Activated T-helper 2 cell treated with anti-CD3 and anti-CD28 coated beads, Interferon-gamma antibody, Interleukin-2, Interleukin-4, amounts not matched to agents 10 μg/mL and 5 μg/mL and 100 μg/mL, durations not matched to agents 14 hours and 24 hours and 36 hours (primary cell): ENCODE results near the gene TTYH1. TPM values are rescaled to one million over a fixed set of nuclear protein-coding genes. Genes with fewer than 3 reads are reported as not detected.
A peak's percentile ranks its signal among the peaks of the same experiment; 100 is the strongest.
"Not testable (repeated sequence)": the region's sequence is repeated elsewhere in the genome, so short reads cannot be mapped to it uniquely, and the experiment has no call there.

Experiments
- DNase-seq: peaks from one replicate; pipeline ENCODE4 v3.0.0; 2021; ENCODE audit warnings: low spot score
- H3K27ac Mint-ChIP-seq: one replicate; pipeline ENCODE4 v1.8.0; 2021; ENCODE audit warnings: mixed read lengths
- H3K27me3 Mint-ChIP-seq: one replicate; pipeline ENCODE4 v1.8.0; 2021; ENCODE audit warnings: low read depth, mixed read lengths
- H3K36me3 Mint-ChIP-seq: one replicate; pipeline ENCODE4 v1.8.0; 2021; ENCODE audit warnings: low read depth, mixed read lengths
- H3K4me1 Mint-ChIP-seq: one replicate; pipeline ENCODE4 v1.8.0; 2021; ENCODE audit warnings: low read depth, mixed read lengths
- H3K4me3 Mint-ChIP-seq: one replicate; pipeline ENCODE4 v1.8.0; 2021; ENCODE audit warnings: low read depth, mild to moderate bottlenecking, moderate library complexity, mixed read lengths
- H3K9me3 Mint-ChIP-seq: one replicate; pipeline ENCODE4 v1.8.0; 2021; ENCODE audit warnings: mixed read lengths
- intact Hi-C: fragments of 100-400 bp; cut with micrococcal nuclease; formaldehyde crosslinking; loops from one replicate; pipeline ENCODE4 v1.15.1; 2023
- total RNA-seq: library from RNA; stranded (reverse); gene quantifications from 2 replicates; pipeline ENCODE4 v1.2.3, GENCODE V29; 2022

TTYH1 gene
- total RNA-seq, result 0.50 TPM in 1 of 2 replicates, not detected in the other

GRCh38 chr19:54415208-54415900, at the start of gene TTYH1:
Gene TTYH1 (plus strand): TSS chr19:54415464. CDS start chr19:54415553, 89 bp downstream.
- Mint-ChIP-seq H3K4me3 (no peak within 1 kb of the TSS), H3K9me3 (peaks cover 5% of the 10 kb centered on the region), H3K4me1 (peaks cover 14% of the 10 kb centered on the region), H3K36me3 (no peaks in the 10 kb centered on the region), H3K27me3 (peaks cover 32% of the 10 kb centered on the region), H3K27ac (no peak within 1 kb of the TSS)
- no peak for DNase-seq
- intact Hi-C loops, result no loop called here

- H3K27ac Mint-ChIP-seq, DNase-seq, H3K4me3 Mint-ChIP-seq, H3K9me3 Mint-ChIP-seq: not testable (repeated sequence)
- Mint-ChIP-seq H3K4me1 (peaks cover 58% of the 10 kb centered on the region), H3K36me3 (peaks cover 26% of the 10 kb centered on the region), H3K27me3 (peaks cover 20% of the 10 kb centered on the region)
- intact Hi-C loops, result loop anchor here (2.0 kb wide), 1 partner anchor 23 kb away; no protein-coding TSS in a partner anchor
Observed at GRCh38 chr19:54365798-54366197, 49.5 kb upstream of the TTYH1 start.

DNA sequence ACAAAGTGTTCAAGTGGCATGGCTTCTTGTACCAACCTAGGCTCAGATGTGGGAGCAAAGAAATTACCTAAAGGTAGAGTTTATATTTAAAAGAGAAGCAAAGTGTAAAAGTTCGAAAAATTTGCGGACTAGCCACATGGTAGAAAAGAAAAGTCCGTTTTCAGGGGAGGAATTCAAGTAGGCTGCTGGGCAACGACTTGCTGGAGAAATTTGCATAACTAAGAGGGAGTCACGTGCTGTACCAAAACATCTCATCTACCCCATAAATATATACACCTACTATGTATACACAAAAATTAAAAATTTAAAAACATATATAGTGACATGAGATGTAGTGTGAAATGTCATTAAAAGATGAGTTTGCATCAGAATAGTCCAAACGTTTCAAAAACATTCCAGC, 48.5 kb upstream of the TTYH1 start:
- Mint-ChIP-seq H3K27ac (no peak overlapping the region), H3K27me3 (peaks cover 24% of the 10 kb centered on the region), H3K4me3 (no peak overlapping the region), H3K4me1 (peaks cover 56% of the 10 kb centered on the region), H3K36me3 (peaks cover 23% of the 10 kb centered on the region), H3K9me3 (no peaks in the 10 kb centered on the region)
- intact Hi-C loops, result no loop called here
- no peak for DNase-seq

- peaks cover 30% of the 10 kb centered on the region for H3K27me3 Mint-ChIP-seq
- H3K4me1 Mint-ChIP-seq, result peaks cover 51% of the 10 kb centered on the region
- peak overlapping the region; percentile 69 for H3K4me3 Mint-ChIP-seq
- no peak for DNase-seq
- peaks cover 8% of the 10 kb centered on the region for H3K36me3 Mint-ChIP-seq
- intact Hi-C loops, result no loop called here
- no peaks in the 10 kb centered on the region for H3K9me3 Mint-ChIP-seq
- H3K27ac Mint-ChIP-seq, result no peak overlapping the region
Observed at GRCh38 chr19:54369082-54369687, 46.1 kb upstream of the TTYH1 start.

DNA sequence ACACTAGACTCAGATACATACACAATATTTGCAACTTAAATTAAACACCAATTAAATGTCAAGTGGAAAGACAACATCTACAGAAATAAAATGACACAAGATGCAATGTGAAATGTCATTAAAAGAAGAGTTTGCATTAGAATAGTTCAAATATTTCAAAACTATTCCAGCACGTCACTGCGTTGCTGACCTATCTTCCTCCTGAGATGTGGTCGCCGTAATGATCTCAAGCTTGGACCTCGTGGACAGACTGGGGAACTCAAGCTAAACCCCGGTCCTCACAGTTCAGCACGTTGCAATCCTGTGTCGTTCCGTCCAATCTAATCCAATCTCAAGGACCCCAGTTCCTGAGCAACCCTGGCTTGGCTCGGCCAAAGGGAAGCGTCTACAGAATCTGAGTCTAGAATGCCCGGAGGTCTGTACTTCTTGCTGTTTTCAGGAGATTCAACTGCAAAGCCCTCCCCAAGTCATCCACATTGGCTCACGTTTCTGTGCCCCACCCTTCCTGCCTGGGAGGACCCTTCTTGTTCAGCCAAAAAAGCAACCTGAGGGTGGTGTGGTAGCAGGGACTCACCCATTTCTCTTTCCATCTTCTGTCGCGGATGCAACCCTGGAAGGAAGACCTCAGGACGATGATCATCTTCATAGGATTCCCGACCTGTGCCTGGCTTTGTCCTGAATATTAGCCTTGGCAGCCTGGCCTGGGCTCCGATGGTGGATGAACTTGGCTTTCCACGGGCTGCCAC, 45.4 kb upstream of the TTYH1 start:
- H3K36me3 Mint-ChIP-seq, H3K9me3 Mint-ChIP-seq, DNase-seq, intact Hi-C loops, H3K27ac Mint-ChIP-seq: not testable (repeated sequence)
- peaks cover 52% of the 10 kb centered on the region for H3K4me1 Mint-ChIP-seq
- H3K4me3 Mint-ChIP-seq, result peak overlapping the region; percentile 69
- peaks cover 30% of the 10 kb centered on the region for H3K27me3 Mint-ChIP-seq

DNA sequence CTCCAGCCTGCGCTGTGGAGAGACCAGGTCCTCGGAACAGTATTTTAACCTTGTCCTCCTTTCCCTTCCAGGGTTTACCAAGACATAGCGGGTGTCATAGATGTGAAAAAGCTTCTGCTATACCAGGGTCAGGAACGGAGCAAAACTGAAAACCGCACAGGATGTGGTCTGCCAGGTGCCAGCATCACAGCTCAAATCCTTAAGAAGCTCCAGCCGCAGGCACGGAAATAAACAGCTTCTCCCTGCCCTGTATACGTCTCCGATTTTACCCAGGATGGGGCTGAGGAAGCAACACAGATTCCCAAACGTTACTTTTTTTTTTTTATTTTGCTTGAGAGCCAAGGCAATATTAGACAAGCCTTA, 44.8 kb upstream of the TTYH1 start:
- H3K36me3 Mint-ChIP-seq, H3K27ac Mint-ChIP-seq, intact Hi-C loops, H3K9me3 Mint-ChIP-seq: not testable (repeated sequence)
- Mint-ChIP-seq H3K4me3 (peak overlapping the region; percentile 69), H3K27me3 (peaks cover 30% of the 10 kb centered on the region), H3K4me1 (peaks cover 55% of the 10 kb centered on the region)
- DNase-seq, result peak; percentile 66

DNA sequence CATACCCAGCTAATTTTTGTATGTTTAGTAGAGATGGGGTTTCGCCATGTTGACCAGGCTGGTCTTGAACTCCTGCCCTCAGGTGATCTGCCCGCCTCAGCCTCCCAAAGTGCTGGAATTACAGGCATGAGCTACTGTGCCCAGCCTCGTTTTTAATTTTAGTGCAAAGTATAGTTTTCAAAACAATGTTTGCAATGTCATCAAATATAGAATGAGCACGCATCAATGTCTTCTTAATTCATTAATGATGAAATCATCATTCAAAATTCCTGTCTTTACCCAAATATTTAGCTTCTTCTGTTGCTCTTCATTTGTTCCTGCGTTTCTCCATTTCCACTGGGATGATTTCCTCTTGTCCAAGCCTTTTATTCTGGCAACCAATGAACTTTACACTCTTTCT, 43.8 kb upstream of the TTYH1 start:
- H3K36me3 Mint-ChIP-seq, H3K9me3 Mint-ChIP-seq, H3K27ac Mint-ChIP-seq, DNase-seq, intact Hi-C loops: not testable (repeated sequence)
- peaks cover 57% of the 10 kb centered on the region for H3K4me1 Mint-ChIP-seq
- peak overlapping the region; percentile 49 for H3K4me3 Mint-ChIP-seq
- H3K27me3 Mint-ChIP-seq, result peaks cover 29% of the 10 kb centered on the region

- Mint-ChIP-seq H3K9me3 (no peaks in the 10 kb centered on the region), H3K4me1 (peaks cover 73% of the 10 kb centered on the region), H3K36me3 (peaks cover 5% of the 10 kb centered on the region), H3K4me3 (peak overlapping the region; percentile 79), H3K27me3 (peaks cover 25% of the 10 kb centered on the region), H3K27ac (no peak overlapping the region)
- DNase-seq, result no peak
- intact Hi-C loops, result loop anchor here (2.0 kb wide), 1 partner anchor 15 kb away; no protein-coding TSS in a partner anchor
Observed at GRCh38 chr19:54373781-54374631, 41.3 kb upstream of the TTYH1 start.

- H3K36me3 Mint-ChIP-seq, H3K9me3 Mint-ChIP-seq, intact Hi-C loops: not testable (repeated sequence)
- H3K27ac Mint-ChIP-seq, result peak overlapping the region; percentile 82
- DNase-seq, result peak; percentile 23
- H3K27me3 Mint-ChIP-seq, result peaks cover 26% of the 10 kb centered on the region
- H3K4me1 Mint-ChIP-seq, result peaks cover 69% of the 10 kb centered on the region
- peak overlapping the region; percentile 79 for H3K4me3 Mint-ChIP-seq
Observed at GRCh38 chr19:54375181-54375938, 39.9 kb upstream of the TTYH1 start.

DNA sequence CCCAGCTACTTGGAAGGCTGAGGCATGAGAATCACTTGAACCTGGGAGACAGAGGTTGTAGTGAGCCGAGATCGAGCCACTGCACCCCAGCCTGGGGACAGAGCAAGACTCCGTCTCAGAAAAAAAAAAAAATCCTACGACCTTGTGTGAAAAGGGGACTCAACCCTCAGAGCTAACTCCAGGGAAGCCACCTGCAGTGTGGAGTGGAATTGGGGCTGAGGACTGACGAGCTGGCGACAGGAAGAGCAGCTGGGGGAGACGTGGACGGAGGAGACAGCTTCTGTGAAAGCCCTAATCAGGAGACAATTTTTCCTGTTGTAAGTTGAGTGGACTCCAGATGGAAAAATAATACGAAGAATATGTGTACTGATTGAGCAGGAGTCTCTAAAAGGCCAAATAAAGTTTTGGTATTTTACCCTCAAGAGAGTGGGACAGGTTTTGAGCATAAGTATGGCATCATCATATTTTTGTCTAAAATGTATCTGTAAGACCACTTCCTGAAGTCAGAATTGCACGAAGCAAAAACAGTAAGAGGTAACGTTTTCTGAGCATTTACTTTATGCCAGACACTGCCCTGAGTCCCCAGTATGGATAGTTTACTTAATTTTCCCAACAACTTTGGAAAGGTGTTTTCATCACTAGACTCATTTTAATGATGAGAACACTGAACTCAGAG, 38.5 kb upstream of the TTYH1 start:
- Mint-ChIP-seq H3K27ac (no peak overlapping the region), H3K9me3 (peaks cover 9% of the 10 kb centered on the region), H3K36me3 (peaks cover 3% of the 10 kb centered on the region), H3K27me3 (peaks cover 27% of the 10 kb centered on the region), H3K4me3 (no peak overlapping the region), H3K4me1 (peaks cover 64% of the 10 kb centered on the region)
- no peak for DNase-seq
- intact Hi-C loops, result no loop called here

DNA sequence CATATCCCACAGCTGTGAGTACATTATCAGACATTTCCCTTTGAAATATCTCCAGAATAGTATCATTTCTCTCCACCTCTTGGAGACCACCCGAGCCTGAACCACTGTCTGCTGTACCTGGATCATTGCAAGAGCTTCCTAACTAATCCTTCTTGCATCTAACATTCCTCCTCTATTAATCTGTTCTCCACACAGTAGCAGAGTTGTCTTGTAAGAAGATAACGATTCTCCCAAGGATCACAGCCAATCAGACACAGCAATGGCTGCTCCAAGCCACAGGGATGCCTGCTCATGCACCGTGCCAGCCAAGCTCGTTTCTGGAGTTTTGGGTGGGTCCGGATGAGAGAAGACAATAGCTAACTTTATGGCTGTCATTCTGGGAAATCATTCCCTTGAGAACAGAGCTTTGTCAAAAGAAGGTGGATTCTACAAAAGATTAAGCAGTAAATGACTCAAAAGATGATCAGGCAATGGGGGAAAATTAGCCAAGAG, 36.0 kb upstream of the TTYH1 start:
- H3K9me3 Mint-ChIP-seq, result peaks cover 9% of the 10 kb centered on the region
- intact Hi-C loops, result no loop called here
- no peak overlapping the region for H3K4me3 Mint-ChIP-seq
- peaks cover 54% of the 10 kb centered on the region for H3K4me1 Mint-ChIP-seq
- H3K36me3 Mint-ChIP-seq, result peaks cover 3% of the 10 kb centered on the region
- peaks cover 23% of the 10 kb centered on the region for H3K27me3 Mint-ChIP-seq
- no peak for DNase-seq
- no peak overlapping the region for H3K27ac Mint-ChIP-seq
